Liver (tissue), 9 donors: ENCODE measurements around the gene SOBP. TPM values are rescaled to one million over a fixed set of nuclear protein-coding genes. Genes with fewer than 3 reads are reported as not detected.

Source experiments
- DNase-seq: peaks from one replicate; pipeline ENCODE4 v3.0.0-alpha.2; 2017; ENCODE audit warnings: low spot score
- H3K27ac ChIP-seq, 2 donors: one replicate each; pipeline ENCODE4 v1.7.0; 2013; ENCODE audit warnings: inconsistent platforms in 2 of 2, low read length in 2 of 2, control low read depth in 1 of 2, low read depth in 1 of 2, mild to moderate bottlenecking in 1 of 2
- H3K27me3 ChIP-seq, 4 donors: one replicate each; pipeline versions ENCODE4 v1.6.1 to v1.7.0; 2013; ENCODE audit warnings: low read length in 3 of 4, inconsistent platforms in 1 of 4, mild to moderate bottlenecking in 1 of 4, moderate library complexity in 1 of 4; ENCODE audit not compliant: control insufficient read depth in 4 of 4, insufficient read depth in 4 of 4
- H3K36me3 ChIP-seq, 4 donors: one replicate each; pipeline versions ENCODE4 v1.6.1 to v1.7.0; 2013; ENCODE audit warnings: low read length in 3 of 4, mild to moderate bottlenecking in 3 of 4, low read depth in 1 of 4, moderate library complexity in 1 of 4; ENCODE audit not compliant: control insufficient read depth in 4 of 4, insufficient read depth in 3 of 4
- H3K4me1 ChIP-seq, 4 donors: one replicate each; pipeline versions ENCODE4 v1.6.1 to v1.7.0; 2013; ENCODE audit warnings: low read length in 3 of 4, mild to moderate bottlenecking in 3 of 4, moderate library complexity in 1 of 4; ENCODE audit not compliant: control insufficient read depth in 4 of 4, insufficient read depth in 4 of 4
- H3K4me3 ChIP-seq, 3 donors: one replicate each; pipeline versions ENCODE4 v1.6.1 to v1.7.0; 2013; ENCODE audit warnings: low read length in 3 of 3, control low read depth in 1 of 3, low read depth in 1 of 3, mild to moderate bottlenecking in 1 of 3
- H3K9ac ChIP-seq, 2 donors: one replicate each; pipeline ENCODE4 v1.7.0; 2013; ENCODE audit warnings: low read length in 2 of 2, mild to moderate bottlenecking in 2 of 2, moderate library complexity in 2 of 2, control low read depth in 1 of 2, low read depth in 1 of 2
- H3K9me3 ChIP-seq, 4 donors: one replicate each; pipeline versions ENCODE4 v1.6.1 to v1.7.0; 2013; ENCODE audit warnings: low read length in 3 of 4; ENCODE audit not compliant: control insufficient read depth in 4 of 4
- EGR1 ChIP-seq, 2 donors: IDR thresholded peaks; 2 replicates each; pipeline ENCODE4 v1.6.1; 2016 to 2018; ENCODE audit warnings: antibody characterized with exemption in 2 of 2, low read depth in 2 of 2
- FOXA1 ChIP-seq: IDR thresholded peaks from 2 replicates; pipeline ENCODE4 v1.6.1; 2016; ENCODE audit warnings: antibody characterized with exemption
- FOXA2 ChIP-seq: IDR thresholded peaks from 2 replicates; pipeline ENCODE4 v1.6.1; 2016; ENCODE audit warnings: antibody characterized with exemption
- HNF4A ChIP-seq, 2 donors: conservative IDR thresholded peaks; 2 replicates each; pipeline ENCODE4 v1.6.1; 2016; ENCODE audit warnings: antibody characterized with exemption in 2 of 2, mild to moderate bottlenecking in 2 of 2
- HNF4G ChIP-seq: IDR thresholded peaks from 2 replicates; pipeline ENCODE4 v1.6.1; 2016; ENCODE audit warnings: antibody characterized with exemption
- NR2F2 ChIP-seq: IDR thresholded peaks from 2 replicates; pipeline ENCODE4 v1.6.1; 2016; ENCODE audit warnings: antibody characterized with exemption
- RAD21 ChIP-seq, 2 donors: IDR thresholded peaks; 2 replicates each; pipeline ENCODE4 v1.6.1; 2016; ENCODE audit warnings: antibody characterized with exemption in 2 of 2, mild to moderate bottlenecking in 2 of 2
- RXRA ChIP-seq, 2 donors: IDR thresholded peaks; 2 replicates each; pipeline ENCODE4 v1.6.1; 2017 to 2018; ENCODE audit warnings: antibody characterized with exemption in 2 of 2, mild to moderate bottlenecking in 1 of 2
- SP1 ChIP-seq: IDR thresholded peaks from 2 replicates; pipeline ENCODE4 v1.6.1; 2018; ENCODE audit warnings: antibody characterized with exemption, mild to moderate bottlenecking
- TAF1 ChIP-seq: conservative IDR thresholded peaks from 2 replicates; pipeline ENCODE4 v1.6.1; 2016; ENCODE audit warnings: antibody characterized with exemption, mild to moderate bottlenecking
- YY1 ChIP-seq: IDR thresholded peaks from 2 replicates; pipeline ENCODE4 v1.6.1; 2016; ENCODE audit warnings: antibody characterized with exemption, mild to moderate bottlenecking
- ZBTB33 ChIP-seq: IDR thresholded peaks from 2 replicates; pipeline ENCODE4 v1.6.1; 2016; ENCODE audit warnings: antibody characterized with exemption
- WGBS: extraction: QIAGEN DNeasy Blood & Tissue Kit; methylation state at CpG from one replicate; pipeline ENCODE4 v1.1.7; 2013; 5-methylcytosine and 5-hydroxymethylcytosine counted together
- polyA plus RNA-seq, 2 donors: library from polyadenylated mRNA; stranded (reverse) in 1 of 2; unstranded in 1 of 2; fragments of 200-250 nt in 1 of 2; fragments of >200 nt in 1 of 2; fragmentation: Nextera tagmentation in 1 of 2; extraction: Ambion mirVana in 1 of 2; gene quantifications; one replicate each; pipeline versions ENCODE4 v1.2.1 to v1.2.3, GENCODE V29; 2013 to 2015
- total RNA-seq, 2 donors: library from RNA; depleted of rRNA; stranded (reverse); fragments of >200 nt; gene quantifications; one replicate each; pipeline ENCODE4 v1.2.3, GENCODE V29; 2014
- TF ChIP-seq, protein P1 (sequence below): fragments of 150-350 bp; IDR thresholded peaks from 2 replicates; pipeline ENCODE4 v1.5.1; 2017; ENCODE audit warnings: improper control_type of control experiment, low read depth, low read length; ENCODE audit not compliant: missing input control
- TF ChIP-seq, protein P2 (sequence below): IDR thresholded peaks from 2 replicates; pipeline ENCODE4 v1.6.1; 2016; ENCODE audit warnings: antibody characterized with exemption, mild to moderate bottlenecking
- TF ChIP-seq, protein P3 (sequence below): IDR thresholded peaks from 2 replicates; pipeline ENCODE4 v1.6.1; 2016; ENCODE audit warnings: antibody characterized with exemption
- donor health status: healthy.
- donor health status: healthy.
- donor health status: healthy.
- donor health status: healthy.
- donor health status: healthy.

The SOBP gene
- total and polyA plus RNA-seq, 4 donors = 0.99 to 5.4 (median 1.9) TPM

DNA sequence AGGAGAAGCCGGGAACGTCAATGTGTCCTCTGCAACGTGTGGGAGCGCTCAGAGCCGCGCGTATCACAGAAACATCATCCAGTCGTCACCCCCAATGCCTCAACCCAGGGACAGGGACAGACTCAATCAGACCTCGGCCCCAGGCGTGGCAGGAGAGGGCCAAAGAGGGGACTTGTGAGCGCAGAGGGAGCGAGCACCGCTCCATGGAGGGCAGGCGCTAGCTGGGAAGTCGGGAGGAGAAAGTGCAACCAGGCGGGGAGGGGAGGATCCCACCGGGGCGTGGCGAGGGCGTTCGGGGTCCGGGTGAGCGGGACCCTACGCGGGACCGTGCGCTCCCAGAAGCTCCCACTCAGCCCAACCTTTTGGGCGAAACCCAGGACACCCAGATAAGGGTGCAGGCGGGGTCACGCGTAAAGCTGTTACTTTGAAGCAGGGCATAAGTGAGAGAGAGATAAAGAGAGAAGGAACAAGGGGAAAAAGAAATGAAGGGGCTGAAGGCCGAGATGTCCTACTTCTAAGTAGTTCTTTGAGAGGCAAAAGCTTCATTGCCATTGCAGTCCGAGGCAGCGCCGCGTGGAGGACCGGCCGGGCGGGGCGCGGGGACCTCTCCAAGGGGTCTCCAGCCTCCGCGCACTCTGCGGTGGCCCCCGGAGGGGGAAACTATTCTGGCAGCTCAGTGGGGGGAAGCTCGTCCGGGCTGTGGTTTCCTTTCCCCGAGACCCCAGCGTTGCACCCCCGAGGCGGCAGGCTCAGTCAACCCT lies 862 bp upstream of the SOBP start:
- peak overlapping the region in 1 of 2 donors; percentile 44 for H3K9ac ChIP-seq
- H3K9me3 ChIP-seq = no peaks in the 10 kb centered on the region
- peak; percentile 64 for DNase-seq
- TF ChIP-seq, protein P1, sequence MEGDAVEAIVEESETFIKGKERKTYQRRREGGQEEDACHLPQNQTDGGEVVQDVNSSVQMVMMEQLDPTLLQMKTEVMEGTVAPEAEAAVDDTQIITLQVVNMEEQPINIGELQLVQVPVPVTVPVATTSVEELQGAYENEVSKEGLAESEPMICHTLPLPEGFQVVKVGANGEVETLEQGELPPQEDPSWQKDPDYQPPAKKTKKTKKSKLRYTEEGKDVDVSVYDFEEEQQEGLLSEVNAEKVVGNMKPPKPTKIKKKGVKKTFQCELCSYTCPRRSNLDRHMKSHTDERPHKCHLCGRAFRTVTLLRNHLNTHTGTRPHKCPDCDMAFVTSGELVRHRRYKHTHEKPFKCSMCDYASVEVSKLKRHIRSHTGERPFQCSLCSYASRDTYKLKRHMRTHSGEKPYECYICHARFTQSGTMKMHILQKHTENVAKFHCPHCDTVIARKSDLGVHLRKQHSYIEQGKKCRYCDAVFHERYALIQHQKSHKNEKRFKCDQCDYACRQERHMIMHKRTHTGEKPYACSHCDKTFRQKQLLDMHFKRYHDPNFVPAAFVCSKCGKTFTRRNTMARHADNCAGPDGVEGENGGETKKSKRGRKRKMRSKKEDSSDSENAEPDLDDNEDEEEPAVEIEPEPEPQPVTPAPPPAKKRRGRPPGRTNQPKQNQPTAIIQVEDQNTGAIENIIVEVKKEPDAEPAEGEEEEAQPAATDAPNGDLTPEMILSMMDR = no peak
- no peak for TF ChIP-seq RXRA (IDR thresholded peaks at IDR 0.05)
- no peak for TF ChIP-seq SP1
- no peak for TF ChIP-seq ZBTB33
- no peak for TF ChIP-seq YY1
- TF ChIP-seq RAD21 (IDR thresholded peaks at IDR 0.05) = peak in 1 of 2 donors; percentile 30
- no peak for TF ChIP-seq FOXA1
- H3K4me1 ChIP-seq = peaks cover 2 to 40% (median 33%) of the 10 kb centered on the region in 4 donors
- no peaks in the 10 kb centered on the region for H3K27me3 ChIP-seq
- peak overlapping the region; percentile 38 to 92 (median 86) for H3K4me3 ChIP-seq
- no peaks in the 10 kb centered on the region for H3K36me3 ChIP-seq
- under 1% methylated on average over 51 of the region's 51 CpGs for WGBS
- H3K27ac ChIP-seq = peak overlapping the region; percentile 17 to 40

DNA sequence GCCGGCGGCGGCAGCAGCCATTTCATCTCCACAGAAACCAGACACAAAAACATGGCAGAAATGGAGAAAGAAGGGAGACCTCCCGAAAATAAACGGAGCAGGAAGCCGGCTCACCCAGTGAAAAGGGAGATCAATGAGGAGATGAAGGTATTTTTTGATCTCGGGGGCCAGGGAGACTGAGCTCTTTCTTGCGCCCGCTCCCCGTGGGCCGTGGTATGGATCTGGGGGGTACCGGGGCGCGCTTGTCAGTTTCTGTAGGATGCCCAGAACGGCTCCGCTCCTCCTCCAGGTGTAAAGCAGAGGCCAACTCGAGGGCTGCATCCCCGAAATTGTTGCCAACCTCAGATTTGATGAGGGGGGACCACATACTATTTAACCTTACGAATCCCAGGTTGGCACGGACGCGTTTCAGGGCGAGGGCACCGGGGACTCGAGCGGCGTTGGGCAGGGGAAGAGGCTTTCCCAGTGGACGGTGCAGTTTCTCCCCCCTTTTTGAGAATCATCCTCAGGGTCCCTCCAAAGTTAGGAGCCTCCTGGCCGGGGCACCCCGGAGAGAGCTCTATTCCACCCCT lies 735 bp downstream of the SOBP start:
- Histone ChIP-seq H3K27me3 (no peaks in the 10 kb centered on the region), H3K27ac (peak overlapping the region in 1 of 2 donors; percentile 59), H3K9ac (no peak overlapping the region), H3K36me3 (no peaks in the 10 kb centered on the region), H3K4me1 (peaks cover 2 to 40% (median 33%) of the 10 kb centered on the region in 4 donors), H3K9me3 (no peaks in the 10 kb centered on the region), H3K4me3 (peak overlapping the region; percentile 55 to 92 (median 77))
- TF ChIP-seq YY1 (peak; percentile 29), RXRA (IDR thresholded peaks at IDR 0.05) (no peak)
- no peak for DNase-seq
- WGBS = under 1% methylated on average over 30 of the region's 30 CpGs

DNA sequence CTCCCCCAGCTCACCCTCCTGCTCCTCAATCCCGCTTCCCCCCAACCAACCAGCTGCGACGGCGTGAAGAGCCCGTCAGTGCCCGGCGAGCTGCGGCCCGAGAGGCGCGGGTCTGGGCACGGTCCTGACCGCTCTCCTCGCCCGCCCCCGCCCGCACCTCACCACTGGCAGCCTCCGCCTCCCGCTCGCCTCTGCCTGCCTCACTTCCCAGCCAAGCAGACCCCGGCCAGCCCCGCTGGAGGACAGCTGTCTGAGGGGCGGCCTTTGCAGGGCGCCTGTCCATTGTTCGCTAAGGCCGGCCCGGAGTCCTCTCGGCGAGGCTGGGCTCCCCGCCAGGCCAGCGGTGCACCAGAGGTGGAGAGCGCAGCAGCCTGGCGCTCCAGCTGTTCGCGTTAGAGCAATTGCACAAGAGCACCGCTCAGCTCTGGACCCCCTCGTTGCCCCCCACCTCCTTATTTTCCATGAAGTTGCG lies 1.3 kb downstream of the SOBP start:
- WGBS = 2% methylated on average over 38 of the region's 38 CpGs
- Histone ChIP-seq H3K4me3 (peak overlapping the region; percentile 55 to 92 (median 77)), H3K27ac (no peak overlapping the region), H3K4me1 (peaks cover 2 to 40% (median 33%) of the 10 kb centered on the region in 4 donors), H3K27me3 (no peaks in the 10 kb centered on the region), H3K36me3 (no peaks in the 10 kb centered on the region), H3K9me3 (no peaks in the 10 kb centered on the region), H3K9ac (no peak overlapping the region)
- DNase-seq = peak; percentile 56
- no peak for TF ChIP-seq FOXA1
- TF ChIP-seq NR2F2 = no peak
- TF ChIP-seq YY1 = no peak
- TF ChIP-seq RAD21 (IDR thresholded peaks at IDR 0.05) = no peak
- TF ChIP-seq, protein P2, sequence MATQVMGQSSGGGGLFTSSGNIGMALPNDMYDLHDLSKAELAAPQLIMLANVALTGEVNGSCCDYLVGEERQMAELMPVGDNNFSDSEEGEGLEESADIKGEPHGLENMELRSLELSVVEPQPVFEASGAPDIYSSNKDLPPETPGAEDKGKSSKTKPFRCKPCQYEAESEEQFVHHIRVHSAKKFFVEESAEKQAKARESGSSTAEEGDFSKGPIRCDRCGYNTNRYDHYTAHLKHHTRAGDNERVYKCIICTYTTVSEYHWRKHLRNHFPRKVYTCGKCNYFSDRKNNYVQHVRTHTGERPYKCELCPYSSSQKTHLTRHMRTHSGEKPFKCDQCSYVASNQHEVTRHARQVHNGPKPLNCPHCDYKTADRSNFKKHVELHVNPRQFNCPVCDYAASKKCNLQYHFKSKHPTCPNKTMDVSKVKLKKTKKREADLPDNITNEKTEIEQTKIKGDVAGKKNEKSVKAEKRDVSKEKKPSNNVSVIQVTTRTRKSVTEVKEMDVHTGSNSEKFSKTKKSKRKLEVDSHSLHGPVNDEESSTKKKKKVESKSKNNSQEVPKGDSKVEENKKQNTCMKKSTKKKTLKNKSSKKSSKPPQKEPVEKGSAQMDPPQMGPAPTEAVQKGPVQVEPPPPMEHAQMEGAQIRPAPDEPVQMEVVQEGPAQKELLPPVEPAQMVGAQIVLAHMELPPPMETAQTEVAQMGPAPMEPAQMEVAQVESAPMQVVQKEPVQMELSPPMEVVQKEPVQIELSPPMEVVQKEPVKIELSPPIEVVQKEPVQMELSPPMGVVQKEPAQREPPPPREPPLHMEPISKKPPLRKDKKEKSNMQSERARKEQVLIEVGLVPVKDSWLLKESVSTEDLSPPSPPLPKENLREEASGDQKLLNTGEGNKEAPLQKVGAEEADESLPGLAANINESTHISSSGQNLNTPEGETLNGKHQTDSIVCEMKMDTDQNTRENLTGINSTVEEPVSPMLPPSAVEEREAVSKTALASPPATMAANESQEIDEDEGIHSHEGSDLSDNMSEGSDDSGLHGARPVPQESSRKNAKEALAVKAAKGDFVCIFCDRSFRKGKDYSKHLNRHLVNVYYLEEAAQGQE = no peak
- TF ChIP-seq TAF1 = no peak
- TF ChIP-seq, protein P3, sequence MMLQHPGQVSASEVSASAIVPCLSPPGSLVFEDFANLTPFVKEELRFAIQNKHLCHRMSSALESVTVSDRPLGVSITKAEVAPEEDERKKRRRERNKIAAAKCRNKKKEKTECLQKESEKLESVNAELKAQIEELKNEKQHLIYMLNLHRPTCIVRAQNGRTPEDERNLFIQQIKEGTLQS = no peak
- TF ChIP-seq FOXA2 = no peak
- TF ChIP-seq EGR1 (IDR thresholded peaks at IDR 0.05; ENCODE audit: low read depth in 2 of 2) = no peak
- no peak for TF ChIP-seq HNF4G
- TF ChIP-seq RXRA (IDR thresholded peaks at IDR 0.05) = no peak
- TF ChIP-seq ZBTB33 = no peak
- TF ChIP-seq HNF4A (conservative IDR thresholded peaks at IDR 0.05) = no peak
